HepG2 (cell line): Measurements from ENCODE around the gene ACER2. TPM values are rescaled to one million over a fixed set of nuclear protein-coding genes. Genes with fewer than 3 reads are reported as not detected.

Experiments used
- ATF7 ChIP-seq, 2 experiments: fragments of 450-650 bp in 1 of 2; sonication (generic) in 1 of 2; formaldehyde crosslinking in 1 of 2; IDR thresholded peaks; 2 replicates each; pipeline versions ENCODE4 v1.4.0 to v1.6.1; 2016 to 2020; ENCODE audit warnings: antibody characterized with exemption in 1 of 2, mild to moderate bottlenecking in 1 of 2, missing genetic modification reagents in 1 of 2
- DR1 ChIP-seq: sonication (generic); formaldehyde crosslinking; IDR thresholded peaks from 2 replicates; pipeline ENCODE4 v1.8.0; 2021; ENCODE audit warnings: mild to moderate bottlenecking, missing genetic modification reagents, inconsistent platforms
- GTF3A ChIP-seq: sonication (generic); formaldehyde crosslinking; conservative IDR thresholded peaks from 2 replicates; pipeline ENCODE4 v1.4.0; 2020; ENCODE audit warnings: mild to moderate bottlenecking, missing genetic modification reagents
- HOXA5 ChIP-seq: sonication (generic); formaldehyde crosslinking; IDR thresholded peaks from 2 replicates; pipeline ENCODE4 v1.4.0; 2020; ENCODE audit warnings: missing genetic modification reagents
- KLF6 ChIP-seq: IDR thresholded peaks from 2 replicates; pipeline ENCODE4 v1.8.0; 2016; ENCODE audit warnings: missing biosample characterization, missing genetic modification reagents
- NCOA1 ChIP-seq: sonication (generic); formaldehyde crosslinking; IDR thresholded peaks from 2 replicates; pipeline ENCODE4 v1.9.0; 2021; ENCODE audit warnings: missing genetic modification reagents
- PLRG1 ChIP-seq: fragments of 450-650 bp; conservative IDR thresholded peaks from 2 replicates; pipeline ENCODE4 v1.6.1; 2016
- RCOR2 ChIP-seq: IDR thresholded peaks from 2 replicates; pipeline ENCODE4 v1.6.1; 2016; ENCODE audit warnings: missing biosample characterization, missing genetic modification reagents
- SMAD1 ChIP-seq: sonication (generic); formaldehyde crosslinking; IDR thresholded peaks from 2 replicates; pipeline ENCODE4 v1.4.0; 2020; ENCODE audit warnings: missing genetic modification reagents, low read depth, mild to moderate bottlenecking, borderline replicate concordance
- ZFP36 ChIP-seq: fragments of 150-350 bp; IDR thresholded peaks from 2 replicates; pipeline ENCODE4 v1.6.1; 2018; ENCODE audit warnings: borderline replicate concordance, low read length, low read depth; ENCODE audit not compliant: partially characterized antibody
- ZNF138 ChIP-seq: sonication (generic); formaldehyde crosslinking; IDR thresholded peaks from 2 replicates; pipeline ENCODE4 v1.5.0; 2020; ENCODE audit warnings: mild to moderate bottlenecking, low read depth, missing genetic modification reagents
- ZNF292 ChIP-seq: sonication (generic); formaldehyde crosslinking; IDR thresholded peaks from 2 replicates; pipeline ENCODE4 v1.8.1; 2022; ENCODE audit warnings: mild to moderate bottlenecking, low read depth, missing genetic modification reagents, borderline replicate concordance
- ZNF652 ChIP-seq: IDR thresholded peaks from 2 replicates; pipeline ENCODE4 v1.6.1; 2016; ENCODE audit warnings: low read depth, borderline replicate concordance
- polyA plus RNA-seq, 8 experiments: library from polyadenylated mRNA; depleted of rRNA in 3 of 8; stranded (reverse) in 7 of 8; unstranded in 1 of 8; fragments of >200 nt; fragmentation: Illumina TruSeq in 4 of 8; extraction: Trizol in 4 of 8; gene quantifications; 2 replicates each; pipeline versions ENCODE4 v1.2.1 to v1.2.3, GENCODE V29; 2011 to 2016; ENCODE audit warnings: low read depth in 4 of 8, missing spikeins in 1 of 8, mixed read lengths in 1 of 8; ENCODE audit not compliant: insufficient read depth in 1 of 8
- total RNA-seq, 5 experiments: library from RNA; depleted of rRNA; stranded (reverse); fragments of >200 nt; fragmentation: Illumina TruSeq; extraction: Trizol; gene quantifications; 2 replicates each; pipeline ENCODE4 v1.2.3, GENCODE V29; 2016; ENCODE audit warnings: low read depth in 1 of 5
- TF ChIP-seq, protein P1 (sequence below): sonication (generic); formaldehyde crosslinking; IDR thresholded peaks from 2 replicates; pipeline ENCODE4 v1.4.0; 2020; ENCODE audit warnings: mild to moderate bottlenecking, missing genetic modification reagents
- TF ChIP-seq, protein P2 (sequence below): conservative IDR thresholded peaks from 2 replicates; pipeline ENCODE4 v1.6.1; 2018; ENCODE audit warnings: missing genetic modification reagents
- TF ChIP-seq, protein P3 (sequence below): sonication (generic); formaldehyde crosslinking; IDR thresholded peaks from 2 replicates; pipeline ENCODE4; 2020; ENCODE audit warnings: missing genetic modification reagents, mild to moderate bottlenecking, borderline replicate concordance
- TF ChIP-seq, protein P4 (sequence below): sonication (generic); formaldehyde crosslinking; IDR thresholded peaks from 2 replicates; pipeline ENCODE4 v1.4.0; 2020; ENCODE audit warnings: mild to moderate bottlenecking, low read depth, missing genetic modification reagents

The ACER2 gene
- total and polyA plus RNA-seq, 2 of the 13 experiments (the other 11 are each of a cell fraction or from before 2014, with no cell fraction given), result 1.9 to 3.4 TPM

DNA sequence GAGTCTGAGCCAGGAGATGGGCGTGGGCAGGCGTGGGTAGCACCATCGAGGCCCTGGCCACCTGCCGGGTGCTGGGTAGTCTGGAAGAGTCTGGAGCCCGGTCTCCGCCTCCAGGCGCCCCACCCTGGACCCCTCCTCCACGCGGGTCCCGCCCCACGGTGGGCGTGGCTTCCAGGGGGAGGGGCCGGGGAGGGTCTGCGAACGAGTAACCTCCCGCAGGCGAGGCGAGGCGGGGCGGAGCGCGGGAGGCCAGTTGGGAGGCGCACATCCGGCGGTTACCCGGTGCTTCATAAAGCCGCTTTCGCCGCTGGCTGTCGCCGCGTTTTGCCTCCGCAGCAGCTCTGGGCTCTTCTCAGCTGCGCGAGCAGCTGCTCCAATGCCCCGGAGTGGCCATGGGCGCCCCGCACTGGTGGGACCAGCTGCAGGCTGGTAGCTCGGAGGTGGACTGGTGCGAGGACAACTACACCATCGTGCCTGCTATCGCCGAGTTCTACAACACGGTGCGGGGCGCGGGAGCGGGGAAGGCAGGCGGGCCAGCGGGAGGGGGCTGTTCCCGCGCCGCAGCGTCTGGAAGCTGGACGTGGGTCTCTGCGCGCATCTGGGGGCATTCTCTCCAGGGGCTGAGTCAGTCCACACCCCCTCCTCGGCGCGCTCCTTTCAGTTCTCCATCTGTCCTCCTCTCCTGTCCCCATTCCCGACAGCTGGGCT, at the start of gene ACER2 (continued):
- TF ChIP-seq, protein P1, sequence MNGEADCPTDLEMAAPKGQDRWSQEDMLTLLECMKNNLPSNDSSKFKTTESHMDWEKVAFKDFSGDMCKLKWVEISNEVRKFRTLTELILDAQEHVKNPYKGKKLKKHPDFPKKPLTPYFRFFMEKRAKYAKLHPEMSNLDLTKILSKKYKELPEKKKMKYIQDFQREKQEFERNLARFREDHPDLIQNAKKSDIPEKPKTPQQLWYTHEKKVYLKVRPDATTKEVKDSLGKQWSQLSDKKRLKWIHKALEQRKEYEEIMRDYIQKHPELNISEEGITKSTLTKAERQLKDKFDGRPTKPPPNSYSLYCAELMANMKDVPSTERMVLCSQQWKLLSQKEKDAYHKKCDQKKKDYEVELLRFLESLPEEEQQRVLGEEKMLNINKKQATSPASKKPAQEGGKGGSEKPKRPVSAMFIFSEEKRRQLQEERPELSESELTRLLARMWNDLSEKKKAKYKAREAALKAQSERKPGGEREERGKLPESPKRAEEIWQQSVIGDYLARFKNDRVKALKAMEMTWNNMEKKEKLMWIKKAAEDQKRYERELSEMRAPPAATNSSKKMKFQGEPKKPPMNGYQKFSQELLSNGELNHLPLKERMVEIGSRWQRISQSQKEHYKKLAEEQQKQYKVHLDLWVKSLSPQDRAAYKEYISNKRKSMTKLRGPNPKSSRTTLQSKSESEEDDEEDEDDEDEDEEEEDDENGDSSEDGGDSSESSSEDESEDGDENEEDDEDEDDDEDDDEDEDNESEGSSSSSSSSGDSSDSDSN, result peak; percentile 90
- TF ChIP-seq GTF3A (no peak), ATF7 (IDR thresholded peaks at IDR 0.05) (no peak), ATF7 (CRISPR knock-in tag; IDR thresholded peaks at IDR 0.05) (no peak), SMAD1 (CRISPR knock-in tag) (no peak), NCOA1 (CRISPR knock-in tag) (no peak), RCOR2 (0 out of 2 replicates have a peak, but pooled peaks have one; percentile 15), ZNF652 (CRISPR knock-in tag) (no peak; the same call in 1 of the 2 replicates), DR1 (CRISPR knock-in tag) (peak; percentile 95), HOXA5 (CRISPR knock-in tag) (peak; percentile 86), KLF6 (CRISPR knock-in tag) (0 out of 2 replicates have a peak, but pooled peaks have one; percentile 56), ZNF138 (CRISPR knock-in tag) (no peak), ZFP36 (no peak), PLRG1 (no peak), ZNF292 (CRISPR knock-in tag) (peak; percentile 96)
- TF ChIP-seq, protein P2, sequence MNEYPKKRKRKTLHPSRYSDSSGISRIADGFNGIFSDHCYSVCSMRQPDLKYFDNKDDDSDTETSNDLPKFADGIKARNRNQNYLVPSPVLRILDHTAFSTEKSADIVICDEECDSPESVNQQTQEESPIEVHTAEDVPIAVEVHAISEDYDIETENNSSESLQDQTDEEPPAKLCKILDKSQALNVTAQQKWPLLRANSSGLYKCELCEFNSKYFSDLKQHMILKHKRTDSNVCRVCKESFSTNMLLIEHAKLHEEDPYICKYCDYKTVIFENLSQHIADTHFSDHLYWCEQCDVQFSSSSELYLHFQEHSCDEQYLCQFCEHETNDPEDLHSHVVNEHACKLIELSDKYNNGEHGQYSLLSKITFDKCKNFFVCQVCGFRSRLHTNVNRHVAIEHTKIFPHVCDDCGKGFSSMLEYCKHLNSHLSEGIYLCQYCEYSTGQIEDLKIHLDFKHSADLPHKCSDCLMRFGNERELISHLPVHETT (CRISPR knock-in tag), result no peak
- TF ChIP-seq, protein P3, sequence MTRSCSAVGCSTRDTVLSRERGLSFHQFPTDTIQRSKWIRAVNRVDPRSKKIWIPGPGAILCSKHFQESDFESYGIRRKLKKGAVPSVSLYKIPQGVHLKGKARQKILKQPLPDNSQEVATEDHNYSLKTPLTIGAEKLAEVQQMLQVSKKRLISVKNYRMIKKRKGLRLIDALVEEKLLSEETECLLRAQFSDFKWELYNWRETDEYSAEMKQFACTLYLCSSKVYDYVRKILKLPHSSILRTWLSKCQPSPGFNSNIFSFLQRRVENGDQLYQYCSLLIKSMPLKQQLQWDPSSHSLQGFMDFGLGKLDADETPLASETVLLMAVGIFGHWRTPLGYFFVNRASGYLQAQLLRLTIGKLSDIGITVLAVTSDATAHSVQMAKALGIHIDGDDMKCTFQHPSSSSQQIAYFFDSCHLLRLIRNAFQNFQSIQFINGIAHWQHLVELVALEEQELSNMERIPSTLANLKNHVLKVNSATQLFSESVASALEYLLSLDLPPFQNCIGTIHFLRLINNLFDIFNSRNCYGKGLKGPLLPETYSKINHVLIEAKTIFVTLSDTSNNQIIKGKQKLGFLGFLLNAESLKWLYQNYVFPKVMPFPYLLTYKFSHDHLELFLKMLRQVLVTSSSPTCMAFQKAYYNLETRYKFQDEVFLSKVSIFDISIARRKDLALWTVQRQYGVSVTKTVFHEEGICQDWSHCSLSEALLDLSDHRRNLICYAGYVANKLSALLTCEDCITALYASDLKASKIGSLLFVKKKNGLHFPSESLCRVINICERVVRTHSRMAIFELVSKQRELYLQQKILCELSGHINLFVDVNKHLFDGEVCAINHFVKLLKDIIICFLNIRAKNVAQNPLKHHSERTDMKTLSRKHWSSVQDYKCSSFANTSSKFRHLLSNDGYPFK, result no peak; the same call in none of the 2 replicates
- TF ChIP-seq, protein P4, sequence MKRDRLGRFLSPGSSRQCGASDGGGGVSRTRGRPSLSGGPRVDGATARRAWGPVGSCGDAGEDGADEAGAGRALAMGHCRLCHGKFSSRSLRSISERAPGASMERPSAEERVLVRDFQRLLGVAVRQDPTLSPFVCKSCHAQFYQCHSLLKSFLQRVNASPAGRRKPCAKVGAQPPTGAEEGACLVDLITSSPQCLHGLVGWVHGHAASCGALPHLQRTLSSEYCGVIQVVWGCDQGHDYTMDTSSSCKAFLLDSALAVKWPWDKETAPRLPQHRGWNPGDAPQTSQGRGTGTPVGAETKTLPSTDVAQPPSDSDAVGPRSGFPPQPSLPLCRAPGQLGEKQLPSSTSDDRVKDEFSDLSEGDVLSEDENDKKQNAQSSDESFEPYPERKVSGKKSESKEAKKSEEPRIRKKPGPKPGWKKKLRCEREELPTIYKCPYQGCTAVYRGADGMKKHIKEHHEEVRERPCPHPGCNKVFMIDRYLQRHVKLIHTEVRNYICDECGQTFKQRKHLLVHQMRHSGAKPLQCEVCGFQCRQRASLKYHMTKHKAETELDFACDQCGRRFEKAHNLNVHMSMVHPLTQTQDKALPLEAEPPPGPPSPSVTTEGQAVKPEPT (CRISPR knock-in tag), result no peak
